NCI-H2081 (cell line): Measurements from ENCODE around the gene CNPY1.

Source experiments
- DNase-seq, 2 experiments: peaks; one replicate each; lab custom pipeline; 2025; lab: John Stamatoyannopoulos, UW

CNPY1 gene

GRCh38 chr7:155558961-155559360 is 12.6 kb upstream of the CNPY1 start:
- DNase-seq, result no peak

GRCh38 chr7:155558351-155558750 is 12.0 kb upstream of the CNPY1 start:
- no peak for DNase-seq

GRCh38 chr7:155557778-155558177 is 11.4 kb upstream of the CNPY1 start:
- DNase-seq, result no peak

- no peak for DNase-seq
These were observed 10.4 kb upstream of the CNPY1 start for GRCh38 chr7:155556763-155557162.

- DNase-seq, result no peak
These were observed 8.8 kb upstream of the CNPY1 start for GRCh38 chr7:155555116-155555695.

- no peak for DNase-seq
These were observed 7.5 kb upstream of the CNPY1 start for GRCh38 chr7:155553871-155554270.

GRCh38 chr7:155551785-155552611 is 5.6 kb upstream of the CNPY1 start:
- no peak for DNase-seq

- no peak for DNase-seq
These were observed 4.6 kb upstream of the CNPY1 start for GRCh38 chr7:155550916-155551315.

GRCh38 chr7:155549226-155549625 is 2.9 kb upstream of the CNPY1 start:
- DNase-seq, result no peak

- DNase-seq, result no peak
These were observed 917 bp upstream of the CNPY1 start for GRCh38 chr7:155547161-155547791.

- no peak for DNase-seq
These were observed 1.0 kb downstream of the CNPY1 start for GRCh38 chr7:155545348-155545747.

GRCh38 chr7:155544485-155544884 is 1.9 kb downstream of the CNPY1 start:
- DNase-seq, result no peak

GRCh38 chr7:155543926-155544325 is 2.4 kb downstream of the CNPY1 start:
- DNase-seq, result no peak

- DNase-seq, result no peak
These were observed 3.1 kb downstream of the CNPY1 start for GRCh38 chr7:155543011-155543876.

GRCh38 chr7:155541986-155542675 is 4.2 kb downstream of the CNPY1 start:
- DNase-seq, result no peak

GRCh38 chr7:155540553-155540952 is 5.8 kb downstream of the CNPY1 start:
- no peak for DNase-seq

- no peak for DNase-seq
These were observed 8.1 kb downstream of the CNPY1 start for GRCh38 chr7:155538293-155538692.

GRCh38 chr7:155536451-155536850 is 9.9 kb downstream of the CNPY1 start:
- no peak for DNase-seq

- no peak for DNase-seq
These were observed 11.7 kb downstream of the CNPY1 start for GRCh38 chr7:155534691-155535090.

GRCh38 chr7:155533827-155534690 is 12.3 kb downstream of the CNPY1 start:
- DNase-seq, result peak in 1 of 2 experiments; percentile 21
